Activated T-cell treated with anti-CD3 and anti-CD28 coated beads, Interleukin-2, amount 50 U/mL, for 72 hours (primary cell): ENCODE results near the gene LEMD2. TPM values are rescaled to one million over a fixed set of nuclear protein-coding genes. Genes with fewer than 3 reads are reported as not detected.

Source experiments
- ATAC-seq, 2 donors: fragments of 150-1000 bp; cut with Tn5 transposase; replicated peaks in 1 of 2; 2 replicates each; pipeline ENCODE4 v1.10.0; 2021; ENCODE audit warnings: moderate library complexity in 2 of 2, mild to moderate bottlenecking in 1 of 2
- DNase-seq, 2 donors: peaks; one replicate each; pipeline ENCODE4 v3.0.0; 2021 to 2022; ENCODE audit warnings: mixed read lengths in 1 of 2
- H3K27ac Mint-ChIP-seq: one replicate; pipeline ENCODE4 v1.8.0; 2022; ENCODE audit warnings: mild to moderate bottlenecking, moderate library complexity, mixed read lengths
- H3K27me3 Mint-ChIP-seq: one replicate; pipeline ENCODE4 v1.8.0; 2022; ENCODE audit warnings: low read depth, mixed read lengths
- H3K36me3 Mint-ChIP-seq, 2 donors: one replicate each; pipeline ENCODE4 v1.8.0; 2022; ENCODE audit warnings: mixed read lengths in 2 of 2, mild to moderate bottlenecking in 1 of 2; ENCODE audit not compliant: insufficient read depth in 2 of 2
- H3K4me1 Mint-ChIP-seq: one replicate; pipeline ENCODE4 v1.8.0; 2022; ENCODE audit warnings: low read depth, mixed read lengths
- H3K4me3 Mint-ChIP-seq, 2 donors: one replicate each; pipeline ENCODE4 v1.8.0; 2022; ENCODE audit warnings: mild to moderate bottlenecking in 2 of 2, mixed read lengths in 2 of 2, moderate library complexity in 2 of 2
- H3K9me3 Mint-ChIP-seq, 2 donors: one replicate each; pipeline ENCODE4 v1.8.0; 2022; ENCODE audit warnings: mixed read lengths in 2 of 2
- total RNA-seq, 2 donors: library from RNA; stranded (reverse); gene quantifications; one replicate each; pipeline ENCODE4 v1.2.3, GENCODE V29; 2022

Gene LEMD2
- total RNA-seq, 2 donors from 2014 or later, result 76.4 to 93.8 TPM

DNA sequence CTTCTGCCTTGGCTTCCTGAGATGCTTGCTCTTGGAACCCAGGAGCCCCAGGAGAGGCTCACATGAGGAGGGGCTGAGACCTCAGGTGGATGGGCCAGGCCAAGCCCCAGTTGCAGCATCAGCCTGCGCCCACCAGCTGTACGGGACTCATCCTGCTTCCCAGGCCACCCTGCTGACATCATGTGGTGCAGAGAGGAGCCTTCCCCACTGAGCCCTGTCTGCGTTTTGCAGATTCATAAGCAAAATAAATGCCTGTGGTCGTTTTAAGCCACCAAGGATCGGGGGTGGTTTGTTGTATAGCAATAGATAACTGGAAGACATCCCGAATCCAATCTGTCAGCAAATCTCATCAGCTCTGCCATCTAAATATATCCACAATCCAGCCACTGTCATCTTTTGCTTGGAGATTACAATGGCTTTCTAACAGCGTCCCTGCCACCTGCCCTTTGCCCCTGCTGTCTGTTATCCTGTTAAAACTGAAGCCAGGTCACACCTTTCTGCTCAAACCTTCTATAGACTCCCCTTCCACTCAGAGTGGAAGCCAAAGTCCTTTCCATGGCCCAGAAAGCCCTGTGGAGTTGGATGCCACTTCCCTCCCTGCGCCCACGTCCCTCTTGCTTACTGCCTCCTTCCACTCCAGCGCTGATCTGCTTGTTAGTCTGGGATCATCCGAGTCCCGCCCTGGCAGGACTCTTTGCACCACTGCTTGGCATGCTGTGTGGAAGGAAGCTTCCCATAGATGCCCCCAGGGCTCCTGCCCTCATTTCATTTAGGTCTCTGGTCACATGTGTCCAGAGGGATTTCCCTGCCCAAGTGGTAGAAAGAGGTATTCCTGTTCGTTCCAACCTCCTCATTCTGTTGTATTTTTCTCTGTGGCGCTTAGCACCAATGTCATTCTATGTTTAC, 38.9 kb upstream of the LEMD2 start:
- Mint-ChIP-seq H3K36me3 (no peaks in the 10 kb centered on the region), H3K9me3 (no peaks in the 10 kb centered on the region), H3K4me1 (no peaks in the 10 kb centered on the region), H3K27me3 (no peaks in the 10 kb centered on the region), H3K4me3 (no peak overlapping the region), H3K27ac (no peak overlapping the region)
- ATAC-seq (no peak), DNase-seq (no peak)

- Mint-ChIP-seq H3K4me3 (no peak overlapping the region), H3K4me1 (no peaks in the 10 kb centered on the region), H3K36me3 (no peaks in the 10 kb centered on the region), H3K27me3 (no peaks in the 10 kb centered on the region), H3K27ac (no peak overlapping the region), H3K9me3 (no peaks in the 10 kb centered on the region)
- no peak for ATAC-seq
- no peak for DNase-seq
These were observed 37.6 kb upstream of the LEMD2 start for GRCh38 chr6:33826537-33826936.

- H3K27me3 Mint-ChIP-seq, result no peaks in the 10 kb centered on the region
- ATAC-seq (no peak), DNase-seq (no peak)
- H3K9me3 Mint-ChIP-seq, result no peaks in the 10 kb centered on the region
- no peak overlapping the region for H3K4me3 Mint-ChIP-seq
- H3K4me1 Mint-ChIP-seq, result no peaks in the 10 kb centered on the region
- H3K27ac Mint-ChIP-seq, result no peak overlapping the region
- no peaks in the 10 kb centered on the region for H3K36me3 Mint-ChIP-seq
These were observed 35.7 kb upstream of the LEMD2 start for GRCh38 chr6:33824461-33825154.

- H3K27ac Mint-ChIP-seq, result no peak overlapping the region
- H3K27me3 Mint-ChIP-seq, result no peaks in the 10 kb centered on the region
- ATAC-seq, result no peak
- H3K36me3 Mint-ChIP-seq, result no peaks in the 10 kb centered on the region
- no peaks in the 10 kb centered on the region for H3K4me1 Mint-ChIP-seq
- no peak overlapping the region for H3K4me3 Mint-ChIP-seq
- H3K9me3 Mint-ChIP-seq, result no peaks in the 10 kb centered on the region
- DNase-seq, result no peak
These were observed 34.9 kb upstream of the LEMD2 start for GRCh38 chr6:33823806-33824205.

DNA sequence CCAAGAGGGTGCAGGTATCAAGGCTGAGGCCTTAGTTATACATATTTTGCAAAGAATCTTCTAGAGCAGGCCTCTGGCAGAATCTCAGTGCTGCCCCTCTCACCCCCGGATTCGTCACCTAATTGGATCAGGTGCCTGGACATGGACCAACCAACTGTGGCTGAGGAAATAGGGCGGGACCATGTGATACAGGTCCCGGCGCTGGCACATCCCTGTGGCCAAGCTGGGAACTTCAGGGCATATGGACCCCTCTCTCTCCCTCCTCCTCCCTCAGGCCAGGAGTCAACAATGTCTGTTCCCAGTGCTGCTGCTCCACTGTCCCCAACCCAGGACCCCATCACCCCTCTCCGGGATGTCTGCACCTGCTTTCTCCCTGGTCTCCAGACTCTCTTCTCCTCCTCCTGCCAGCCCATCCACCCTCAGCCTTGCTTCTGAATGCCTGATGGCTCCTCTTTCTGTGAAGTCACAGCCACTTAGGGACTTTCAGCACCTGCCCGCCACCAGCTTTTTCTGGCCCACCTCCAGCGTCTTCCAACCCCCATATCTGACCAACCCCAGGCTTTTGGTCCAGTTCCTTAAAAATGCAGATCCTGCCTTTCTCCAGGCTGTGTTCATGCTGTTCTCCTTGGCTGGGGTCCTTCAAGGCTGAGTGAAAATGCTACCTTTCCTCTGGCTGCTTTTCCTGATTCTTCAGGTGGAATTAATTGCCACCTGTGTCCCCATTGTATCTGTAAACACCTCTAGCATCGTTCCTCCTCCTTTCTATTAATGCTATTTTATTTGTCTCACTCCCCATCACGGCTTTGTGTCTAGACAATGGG, 33.9 kb upstream of the LEMD2 start:
- no peaks in the 10 kb centered on the region for H3K27me3 Mint-ChIP-seq
- H3K4me1 Mint-ChIP-seq, result no peaks in the 10 kb centered on the region
- H3K4me3 Mint-ChIP-seq, result no peak overlapping the region
- H3K27ac Mint-ChIP-seq, result no peak overlapping the region
- H3K9me3 Mint-ChIP-seq, result no peaks in the 10 kb centered on the region
- DNase-seq, result no peak
- H3K36me3 Mint-ChIP-seq, result no peaks in the 10 kb centered on the region
- ATAC-seq, result no peak

DNA sequence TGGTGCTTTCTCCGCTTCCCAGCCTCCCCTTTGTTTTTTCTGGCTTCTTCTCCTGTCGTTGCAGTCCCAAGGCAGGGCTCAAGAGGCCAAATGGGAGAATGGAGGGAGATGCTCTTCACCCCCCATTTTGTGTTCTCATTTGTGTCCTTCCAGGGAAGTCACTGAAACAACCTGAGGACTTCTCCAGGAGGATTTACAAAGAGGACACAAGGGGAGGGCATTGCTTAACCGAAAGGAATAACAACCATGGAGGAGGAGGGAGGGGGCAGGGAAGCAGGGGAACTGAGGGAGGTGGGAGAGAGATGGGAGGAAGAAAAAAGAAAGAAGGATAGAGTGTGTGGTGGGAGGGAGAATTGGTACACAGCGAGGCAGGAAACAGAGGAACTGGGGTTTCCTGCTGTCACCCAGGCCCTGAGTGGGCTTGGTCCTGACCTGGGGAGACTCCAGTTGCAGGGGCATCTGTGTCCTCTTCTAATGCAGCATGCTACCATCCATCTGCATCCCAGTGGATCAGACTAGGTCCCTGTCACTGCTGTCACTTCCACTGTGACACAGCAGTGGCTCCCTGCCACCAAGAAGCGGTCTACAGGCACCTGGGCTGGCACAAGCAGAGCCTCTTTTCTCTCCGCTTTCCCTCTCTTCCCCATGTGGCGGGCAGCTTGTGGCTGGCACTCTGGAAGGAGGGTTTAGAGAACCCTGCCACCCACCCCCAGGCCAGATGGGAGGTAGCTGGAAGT, 32.0 kb upstream of the LEMD2 start:
- ATAC-seq, result no peak
- no peak overlapping the region for H3K27ac Mint-ChIP-seq
- no peaks in the 10 kb centered on the region for H3K9me3 Mint-ChIP-seq
- no peak for DNase-seq
- H3K4me3 Mint-ChIP-seq, result no peak overlapping the region
- no peaks in the 10 kb centered on the region for H3K36me3 Mint-ChIP-seq
- no peaks in the 10 kb centered on the region for H3K4me1 Mint-ChIP-seq
- H3K27me3 Mint-ChIP-seq, result no peaks in the 10 kb centered on the region

DNA sequence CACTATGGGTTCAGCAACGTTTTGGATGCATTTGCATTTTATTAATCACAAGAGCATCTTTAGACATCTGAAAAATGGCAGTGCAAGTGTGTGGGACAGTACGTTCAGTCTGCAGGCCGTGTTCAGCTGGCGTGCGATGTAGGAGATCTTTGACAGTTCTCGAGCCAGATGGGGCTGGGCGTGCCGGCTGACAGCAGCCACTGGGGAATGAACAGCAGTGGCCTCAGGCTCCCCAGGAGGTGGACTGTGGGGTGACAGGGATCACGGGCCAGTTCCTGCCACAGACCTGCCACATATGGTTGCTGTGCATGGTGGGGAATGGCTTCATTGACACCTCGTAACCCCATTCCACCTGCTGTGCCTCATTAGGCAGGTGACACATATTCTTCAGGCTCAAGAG, 31.3 kb upstream of the LEMD2 start:
- Mint-ChIP-seq H3K9me3 (no peaks in the 10 kb centered on the region), H3K36me3 (no peaks in the 10 kb centered on the region)

GRCh38 chr6:33819021-33819420, 30.1 kb upstream of the LEMD2 start:
- ATAC-seq (no peak), DNase-seq (no peak)
- Mint-ChIP-seq H3K4me1 (no peaks in the 10 kb centered on the region), H3K27ac (no peak overlapping the region), H3K27me3 (peaks cover 17% of the 10 kb centered on the region), H3K36me3 (no peaks in the 10 kb centered on the region), H3K4me3 (no peak overlapping the region), H3K9me3 (no peaks in the 10 kb centered on the region)

More for the DNA sequence above, 31.3 kb upstream of the LEMD2 start:
- DNase-seq (no peak), ATAC-seq (no peak)
- Mint-ChIP-seq H3K27me3 (peaks cover 7% of the 10 kb centered on the region), H3K4me3 (no peak overlapping the region), H3K4me1 (no peaks in the 10 kb centered on the region), H3K27ac (no peak overlapping the region)

- H3K4me1 Mint-ChIP-seq, result no peaks in the 10 kb centered on the region
- H3K27ac Mint-ChIP-seq, result no peak overlapping the region
- H3K9me3 Mint-ChIP-seq, result no peaks in the 10 kb centered on the region
- DNase-seq, result no peak
- H3K27me3 Mint-ChIP-seq, result peaks cover 22% of the 10 kb centered on the region
- no peak for ATAC-seq
- no peak overlapping the region for H3K4me3 Mint-ChIP-seq
- H3K36me3 Mint-ChIP-seq, result no peaks in the 10 kb centered on the region
These were observed 29.4 kb upstream of the LEMD2 start for GRCh38 chr6:33818293-33818692.

DNA sequence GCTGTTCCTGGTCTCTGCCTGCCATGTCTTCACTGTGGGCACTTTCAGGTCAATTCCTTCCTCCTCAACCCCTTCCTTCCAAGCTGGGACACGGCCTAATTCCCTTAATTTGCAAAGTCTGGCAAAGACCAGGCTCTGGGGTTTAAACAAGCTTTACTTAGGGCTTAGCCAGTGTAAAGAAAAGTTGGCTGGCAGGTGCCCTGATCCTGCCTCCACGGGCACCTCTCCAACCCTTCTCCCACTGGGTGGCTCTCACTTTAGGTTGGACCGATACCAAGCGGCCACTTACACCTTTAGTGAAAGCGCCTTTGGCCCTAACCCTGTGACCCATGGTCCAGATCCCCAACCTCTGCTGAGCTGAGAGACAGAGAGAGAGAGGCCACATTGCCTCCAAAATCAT, 28.6 kb upstream of the LEMD2 start:
- DNase-seq, result no peak
- H3K4me3 Mint-ChIP-seq, result no peak overlapping the region
- H3K27me3 Mint-ChIP-seq, result peaks cover 27% of the 10 kb centered on the region
- no peaks in the 10 kb centered on the region for H3K4me1 Mint-ChIP-seq
- ATAC-seq, result no peak
- H3K27ac Mint-ChIP-seq, result no peak overlapping the region
- H3K9me3 Mint-ChIP-seq, result no peaks in the 10 kb centered on the region
- no peaks in the 10 kb centered on the region for H3K36me3 Mint-ChIP-seq

DNA sequence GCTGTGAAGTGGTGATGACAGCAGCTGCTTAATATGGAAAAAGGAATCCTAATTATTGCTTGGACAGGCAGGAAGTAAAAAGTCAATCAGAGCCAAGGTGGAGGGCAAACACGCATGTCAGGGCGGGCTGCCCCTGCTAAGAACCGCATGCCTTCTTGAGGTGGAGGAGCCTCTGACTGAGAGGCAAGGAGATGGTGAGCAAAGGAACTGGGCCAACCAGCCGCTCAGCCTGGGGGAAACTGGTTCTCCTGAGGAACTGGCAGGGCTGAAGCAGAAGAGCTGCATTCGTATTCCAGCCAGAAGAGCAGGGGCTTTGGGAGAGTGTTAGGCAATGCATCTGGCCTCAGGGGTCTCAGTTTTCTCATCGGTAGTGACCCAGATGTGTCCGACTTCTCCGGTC, 28.0 kb upstream of the LEMD2 start:
- Mint-ChIP-seq H3K27me3 (peaks cover 32% of the 10 kb centered on the region), H3K4me3 (no peak overlapping the region)
- no peak for DNase-seq

DNA sequence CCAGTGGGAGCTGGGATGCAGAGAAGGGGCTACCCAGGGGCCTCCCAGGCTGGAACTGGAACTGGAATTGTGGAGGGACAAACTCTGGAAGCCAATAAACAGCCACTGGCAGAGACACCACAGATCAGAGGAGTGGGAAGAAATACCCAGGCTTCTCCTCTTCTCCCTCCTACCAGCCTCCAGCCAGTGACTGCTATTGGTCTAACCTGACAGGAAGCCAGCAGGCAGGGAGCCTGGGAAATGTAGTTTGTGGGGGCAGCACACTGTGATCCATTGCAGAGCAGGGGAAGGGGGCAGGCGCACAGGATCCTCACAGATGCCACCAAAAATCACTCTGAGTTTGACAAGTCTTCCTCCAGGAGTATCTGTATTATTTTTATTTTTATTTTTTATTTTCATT, 26.9 kb upstream of the LEMD2 start:
- Mint-ChIP-seq H3K4me3 (no peak overlapping the region), H3K36me3 (no peaks in the 10 kb centered on the region), H3K9me3 (no peaks in the 10 kb centered on the region), H3K27me3 (peaks cover 43% of the 10 kb centered on the region), H3K4me1 (no peaks in the 10 kb centered on the region), H3K27ac (no peak overlapping the region)
- no peak for DNase-seq
- ATAC-seq, result no peak

More for the DNA sequence above, 28.0 kb upstream of the LEMD2 start:
- Mint-ChIP-seq H3K36me3 (no peaks in the 10 kb centered on the region), H3K9me3 (no peaks in the 10 kb centered on the region), H3K27ac (no peak overlapping the region), H3K4me1 (no peaks in the 10 kb centered on the region)
- ATAC-seq, result no peak
